Karpas-422 (cell line): Measurements from ENCODE around the gene RPL13. TPM values are rescaled to one million over a fixed set of nuclear protein-coding genes. Genes with fewer than 3 reads are reported as not detected.

Experiments
- DNase-seq: peaks from one replicate; pipeline ENCODE4 v3.0.0-alpha.2; 2015
- H2AFZ ChIP-seq: fragments of 200-600 bp; sonication (generic); 2 replicates; pipeline ENCODE4 v1.6.1; 2014; ENCODE audit warnings: antibody characterized with exemption, low read length, mixed read lengths
- H3K27ac ChIP-seq: fragments of 200-600 bp; sonication (generic); 2 replicates; pipeline ENCODE4 v1.5.1; 2014; ENCODE audit warnings: mild to moderate bottlenecking, low read length, moderate library complexity
- H3K27me3 ChIP-seq: fragments of 200-600 bp; sonication (generic); 2 replicates; pipeline ENCODE4 v1.6.1; 2014; ENCODE audit warnings: low read length, mixed read lengths
- H3K36me3 ChIP-seq: fragments of 200-600 bp; sonication (generic); 2 replicates; pipeline ENCODE4 v1.6.1; 2014; ENCODE audit warnings: low read length, mixed read lengths; ENCODE audit not compliant: insufficient read depth
- H3K4me1 ChIP-seq: fragments of 200-600 bp; sonication (generic); 2 replicates; pipeline ENCODE4 v1.6.1; 2014; ENCODE audit warnings: mild to moderate bottlenecking, low read length, mixed read lengths
- H3K4me2 ChIP-seq: fragments of 200-600 bp; sonication (generic); 2 replicates; pipeline ENCODE4 v1.6.1; 2014; ENCODE audit warnings: low read length, low read depth, mild to moderate bottlenecking; ENCODE audit not compliant: poor library complexity, severe bottlenecking
- H3K4me3 ChIP-seq: fragments of 200-600 bp; sonication (generic); 2 replicates; pipeline ENCODE4 v1.5.1; 2014; ENCODE audit warnings: mild to moderate bottlenecking, antibody characterized with exemption, low read length, mixed read lengths
- H3K79me2 ChIP-seq: fragments of 200-600 bp; sonication (generic); 2 replicates; pipeline ENCODE4 v1.6.1; 2014; ENCODE audit warnings: mild to moderate bottlenecking, low read length, mixed read lengths
- H3K9ac ChIP-seq: fragments of 200-600 bp; sonication (generic); 2 replicates; pipeline ENCODE4 v1.6.0; 2014; ENCODE audit warnings: low read length
- H3K9me2 ChIP-seq: fragments of 200-600 bp; sonication (generic), shearing (Covaris generic); replicated peaks from 2 replicates; pipeline ENCODE4 v1.6.0; 2014; ENCODE audit warnings: mild to moderate bottlenecking, low read length, moderate library complexity; ENCODE audit not compliant: insufficient read depth
- H3K9me3 ChIP-seq: fragments of 300-700, 200-600 bp; sonication (generic); 2 replicates; pipeline ENCODE4 v1.6.1; 2014; ENCODE audit warnings: low read length, mixed read lengths
- H4K20me1 ChIP-seq: fragments of 200-600 bp; sonication (generic); 2 replicates; pipeline ENCODE4 v1.6.1; 2014; ENCODE audit warnings: mild to moderate bottlenecking, antibody characterized with exemption, low read length, low read depth; ENCODE audit not compliant: insufficient read depth
- total RNA-seq: library from RNA; depleted of rRNA; stranded (reverse); fragments of >200 nt; shearing (Covaris generic); gene quantifications from 2 replicates; pipeline ENCODE4 v1.2.3, GENCODE V29; 2014; ENCODE audit warnings: low replicate concordance

The RPL13 gene
- total RNA-seq, 1 experiment from 2014 or later = 6,565 TPM

DNA sequence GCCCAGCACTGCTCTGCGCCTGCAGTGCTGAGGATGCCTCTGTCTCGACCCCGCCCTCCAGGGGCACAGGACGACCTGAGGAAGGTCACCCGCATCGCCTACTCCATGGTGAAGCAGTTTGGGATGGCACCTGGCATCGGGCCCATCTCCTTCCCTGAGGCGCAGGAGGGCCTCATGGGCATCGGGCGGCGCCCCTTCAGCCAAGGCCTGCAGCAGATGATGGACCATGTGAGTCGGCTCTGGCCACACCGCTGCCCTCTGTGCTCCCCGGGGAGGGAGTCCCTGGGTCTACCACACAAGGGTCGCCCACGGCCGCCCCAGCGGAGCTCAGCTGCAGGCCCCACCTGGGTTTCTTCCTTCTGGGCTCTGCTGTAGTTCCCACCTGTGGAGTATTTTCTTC lies 6.7 kb upstream of the RPL13 start:
- Histone ChIP-seq H4K20me1 (no peaks in the 10 kb centered on the region), H3K9ac (no peak overlapping the region), H3K9me3 (no peaks in the 10 kb centered on the region), H3K4me3 (no peak overlapping the region), H3K4me1 (no peaks in the 10 kb centered on the region), H3K4me2 (no peak overlapping the region), H3K27ac (no peak overlapping the region), H3K36me3 (no peaks in the 10 kb centered on the region), H3K79me2 (no peaks in the 10 kb centered on the region), H3K27me3 (no peaks in the 10 kb centered on the region), H2AFZ (no peak overlapping the region), H3K9me2 (no peaks in the 10 kb centered on the region)
- no peak for DNase-seq

DNA sequence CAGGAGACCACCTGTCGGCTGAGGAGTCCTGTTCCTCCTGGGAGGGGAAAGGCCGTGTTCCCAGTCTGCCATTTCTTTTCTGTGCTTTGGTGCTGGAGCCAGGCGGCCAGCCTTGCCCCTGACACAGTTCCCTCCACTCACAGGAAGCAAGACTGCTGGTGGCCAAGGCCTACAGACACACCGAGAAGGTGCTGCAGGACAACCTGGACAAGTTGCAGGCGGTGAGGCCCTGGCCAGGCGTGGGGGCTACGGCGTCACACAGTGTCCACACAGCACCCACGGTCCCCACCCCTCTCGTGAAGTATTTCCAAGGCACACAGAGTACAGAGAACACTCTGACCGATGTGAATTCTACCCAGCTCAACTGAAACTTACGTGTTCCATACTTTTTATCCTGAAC lies 6.1 kb upstream of the RPL13 start:
- Histone ChIP-seq H3K9ac (no peak overlapping the region), H3K4me3 (no peak overlapping the region)

DNA sequence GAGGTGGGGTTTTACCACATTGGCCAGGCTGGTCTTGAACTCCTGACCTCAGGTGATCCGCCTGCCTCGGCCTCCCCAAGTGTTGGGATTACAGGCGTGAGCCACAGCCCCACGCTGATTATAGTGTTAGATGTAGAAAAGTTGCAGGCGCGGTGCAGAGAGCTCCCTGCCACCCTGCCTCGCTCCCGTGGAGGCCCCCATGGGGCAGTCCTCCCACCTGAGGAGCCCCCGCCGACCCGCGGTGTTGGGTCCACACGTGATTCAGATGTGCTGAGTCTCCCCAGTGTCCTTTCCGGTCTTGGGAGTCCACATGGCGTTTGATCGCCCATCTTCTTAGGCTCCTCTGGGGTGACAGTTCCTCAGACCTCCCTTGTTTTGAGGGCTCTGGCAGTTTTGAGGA lies 5.2 kb upstream of the RPL13 start:
- H4K20me1 ChIP-seq = no peaks in the 10 kb centered on the region
- H3K9ac ChIP-seq = no peak overlapping the region
- no peaks in the 10 kb centered on the region for H3K9me3 ChIP-seq
- H3K27me3 ChIP-seq = no peaks in the 10 kb centered on the region
- no peak for DNase-seq
- no peaks in the 10 kb centered on the region for H3K79me2 ChIP-seq
- H3K36me3 ChIP-seq = no peaks in the 10 kb centered on the region
- no peaks in the 10 kb centered on the region for H3K9me2 ChIP-seq
- no peak overlapping the region for H2AFZ ChIP-seq
- H3K27ac ChIP-seq = no peak overlapping the region
- no peak overlapping the region for H3K4me3 ChIP-seq
- H3K4me2 ChIP-seq = no peak overlapping the region
- H3K4me1 ChIP-seq = peaks cover 7% of the 10 kb centered on the region

More for the DNA sequence above, 6.1 kb upstream of the RPL13 start:
- Histone ChIP-seq H2AFZ (no peak overlapping the region), H3K36me3 (no peaks in the 10 kb centered on the region), H3K27me3 (no peaks in the 10 kb centered on the region), H3K4me1 (peaks cover 2% of the 10 kb centered on the region), H4K20me1 (no peaks in the 10 kb centered on the region), H3K4me2 (no peak overlapping the region), H3K9me3 (no peaks in the 10 kb centered on the region), H3K79me2 (no peaks in the 10 kb centered on the region), H3K27ac (no peak overlapping the region), H3K9me2 (no peaks in the 10 kb centered on the region)
- DNase-seq = no peak

DNA sequence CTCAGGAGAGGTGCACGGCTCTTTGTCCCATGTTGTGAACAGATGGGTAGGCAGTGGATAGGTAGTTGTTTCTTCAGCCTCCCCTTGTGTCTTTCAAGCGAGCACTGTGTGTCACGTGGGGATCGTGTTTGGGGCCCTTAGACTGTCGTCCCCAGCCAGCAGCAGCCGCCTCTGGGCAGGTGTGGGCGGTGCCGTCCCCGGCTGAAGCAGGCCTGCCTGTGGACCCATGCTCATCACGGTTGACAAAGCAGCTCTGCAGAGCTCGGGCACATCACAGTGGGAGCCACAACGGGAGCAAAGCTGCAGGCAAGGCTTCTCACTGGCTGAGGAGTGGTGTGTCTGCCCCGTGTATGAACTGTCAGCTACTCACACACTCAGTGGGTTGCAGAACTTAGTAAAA lies 4.7 kb upstream of the RPL13 start:
- no peak overlapping the region for H2AFZ ChIP-seq
- H3K4me1 ChIP-seq = peaks cover 7% of the 10 kb centered on the region
- DNase-seq = no peak
- H3K9ac ChIP-seq = no peak overlapping the region
- no peak overlapping the region for H3K27ac ChIP-seq
- H4K20me1 ChIP-seq = no peaks in the 10 kb centered on the region
- no peaks in the 10 kb centered on the region for H3K9me2 ChIP-seq
- no peaks in the 10 kb centered on the region for H3K36me3 ChIP-seq
- no peaks in the 10 kb centered on the region for H3K27me3 ChIP-seq
- no peak overlapping the region for H3K4me3 ChIP-seq
- H3K79me2 ChIP-seq = peaks cover 2% of the 10 kb centered on the region; the same call in 1 of the 2 replicates
- H3K4me2 ChIP-seq = no peak overlapping the region
- H3K9me3 ChIP-seq = no peaks in the 10 kb centered on the region

DNA sequence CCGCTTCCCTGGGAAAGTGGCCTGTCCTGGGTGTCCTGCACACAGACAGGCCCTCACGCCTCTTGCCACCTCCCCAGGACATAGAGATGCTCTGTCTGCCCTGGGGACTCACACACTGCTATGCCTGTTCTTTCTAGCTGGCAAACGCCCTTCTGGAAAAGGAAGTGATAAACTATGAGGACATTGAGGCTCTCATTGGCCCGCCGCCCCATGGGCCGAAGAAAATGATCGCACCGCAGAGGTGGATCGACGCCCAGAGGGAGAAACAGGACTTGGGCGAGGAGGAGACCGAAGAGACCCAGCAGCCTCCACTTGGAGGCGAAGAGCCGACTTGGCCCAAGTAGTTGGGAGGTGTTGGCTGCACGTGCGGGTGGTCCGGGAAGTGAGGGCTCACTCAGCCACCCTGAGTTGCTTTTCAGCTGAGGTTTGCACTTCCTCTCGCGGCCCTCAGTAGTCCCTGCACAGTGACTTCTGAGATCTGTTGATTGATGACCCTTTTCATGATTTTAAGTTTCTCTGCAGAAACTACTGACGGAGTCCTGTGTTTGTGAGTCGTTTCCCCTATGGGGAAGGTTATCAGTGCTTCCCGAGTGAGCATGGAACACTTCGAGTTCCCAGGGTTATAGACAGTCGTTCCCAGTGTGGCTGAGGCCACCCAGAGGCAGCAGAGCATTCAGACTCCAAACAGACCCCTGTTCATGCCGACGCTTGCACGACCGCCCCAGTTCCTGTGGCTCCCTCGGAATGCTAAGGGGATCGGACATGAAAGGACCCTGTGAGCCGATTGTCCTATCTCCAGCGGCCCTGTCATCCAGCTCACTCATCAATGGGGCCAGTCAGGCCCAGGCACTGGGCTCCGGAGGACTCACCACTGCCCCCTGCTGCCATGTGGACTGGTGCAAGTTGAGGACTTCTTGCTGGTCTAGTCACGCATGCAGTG lies 3.5 kb upstream of the RPL13 start:
- Histone ChIP-seq H3K27ac (no peak overlapping the region), H2AFZ (no peak overlapping the region), H3K9me2 (no peaks in the 10 kb centered on the region), H4K20me1 (peaks cover 10% of the 10 kb centered on the region), H3K79me2 (peaks cover 15% of the 10 kb centered on the region), H3K4me1 (peaks cover 13% of the 10 kb centered on the region), H3K9me3 (no peaks in the 10 kb centered on the region), H3K36me3 (peaks cover 12% of the 10 kb centered on the region), H3K9ac (no peak overlapping the region), H3K27me3 (no peaks in the 10 kb centered on the region), H3K4me3 (no peak overlapping the region), H3K4me2 (no peak overlapping the region)
- DNase-seq = peak; percentile 90

DNA sequence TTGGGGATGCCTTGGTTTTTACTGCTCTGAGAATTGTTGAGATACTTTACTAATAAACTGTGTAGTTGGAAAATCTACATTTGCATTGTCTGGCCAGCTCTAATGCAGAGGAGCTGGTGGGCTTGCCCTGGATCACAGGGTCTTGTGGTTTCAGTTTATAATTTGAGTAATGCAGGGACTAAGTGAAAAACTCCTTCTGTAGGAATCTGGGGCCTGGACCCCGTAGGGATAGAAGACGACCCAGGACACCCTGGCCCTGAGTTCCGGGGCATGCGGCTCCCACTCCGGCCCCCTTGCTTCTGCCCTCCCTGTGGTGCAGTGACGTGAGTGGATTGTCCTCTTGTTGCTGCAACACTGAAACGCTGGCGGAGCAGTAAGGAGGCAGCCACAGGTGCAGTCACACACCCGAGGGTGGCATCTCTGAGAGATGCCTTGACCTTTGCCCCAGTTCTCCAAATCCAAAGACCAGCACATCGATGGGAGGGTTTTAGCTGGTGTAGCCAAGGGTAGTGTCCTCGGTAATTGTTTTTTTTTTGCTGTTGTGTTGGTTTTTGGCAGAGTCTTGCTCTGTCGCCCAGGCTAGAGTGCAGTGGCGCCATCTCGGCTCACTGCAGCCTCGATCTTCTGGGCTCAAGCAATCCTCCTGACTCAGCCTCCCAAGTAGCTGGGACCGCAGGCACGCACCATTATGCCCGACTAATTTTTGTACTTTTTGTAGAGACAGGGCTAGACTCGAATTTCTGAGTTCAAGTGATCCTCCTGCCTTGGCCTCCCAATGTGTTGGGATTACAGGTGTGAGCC lies 2.6 kb upstream of the RPL13 start:
- peaks cover 22% of the 10 kb centered on the region for H3K4me1 ChIP-seq
- no peaks in the 10 kb centered on the region for H3K9me3 ChIP-seq
- H3K27me3 ChIP-seq = no peaks in the 10 kb centered on the region
- peaks cover 19% of the 10 kb centered on the region for H4K20me1 ChIP-seq
- peaks cover 17% of the 10 kb centered on the region for H3K79me2 ChIP-seq
- H2AFZ ChIP-seq = no peak overlapping the region
- peaks cover 21% of the 10 kb centered on the region for H3K36me3 ChIP-seq
- H3K4me2 ChIP-seq = no peak overlapping the region
- H3K4me3 ChIP-seq = no peak overlapping the region
- no peak overlapping the region for H3K9ac ChIP-seq
- DNase-seq = no peak
- H3K27ac ChIP-seq = no peak overlapping the region
- no peaks in the 10 kb centered on the region for H3K9me2 ChIP-seq

DNA sequence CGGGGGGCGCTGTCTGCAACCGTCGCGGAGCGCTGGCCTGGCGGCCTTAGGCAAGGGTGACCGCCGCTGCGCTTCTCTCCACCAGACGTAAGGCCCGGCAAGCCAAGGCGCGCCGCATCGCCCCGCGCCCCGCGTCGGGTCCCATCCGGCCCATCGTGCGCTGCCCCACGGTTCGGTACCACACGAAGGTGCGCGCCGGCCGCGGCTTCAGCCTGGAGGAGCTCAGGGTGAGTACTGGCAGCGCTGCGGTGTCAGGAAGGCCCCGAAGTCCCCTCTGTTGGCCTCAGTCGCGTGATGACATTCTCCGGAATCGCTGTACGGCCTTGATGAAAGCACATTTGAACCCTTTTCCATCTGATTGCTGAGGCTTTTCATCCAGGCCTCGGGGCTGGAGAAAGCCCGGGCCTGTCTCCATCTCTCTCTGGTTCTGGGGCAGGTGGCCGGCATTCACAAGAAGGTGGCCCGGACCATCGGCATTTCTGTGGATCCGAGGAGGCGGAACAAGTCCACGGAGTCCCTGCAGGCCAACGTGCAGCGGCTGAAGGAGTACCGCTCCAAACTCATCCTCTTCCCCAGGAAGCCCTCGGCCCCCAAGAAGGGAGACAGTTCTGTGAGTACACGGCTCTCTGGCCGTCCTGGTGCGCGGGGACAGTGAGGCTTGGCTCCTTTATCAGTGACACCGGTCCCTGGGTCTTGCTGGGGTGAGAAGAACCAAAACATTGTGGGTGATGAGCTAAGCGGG lies 831 bp downstream of the RPL13 start:
- Histone ChIP-seq H3K9ac (peak overlapping the region; percentile 97), H4K20me1 (peaks cover 37% of the 10 kb centered on the region), H3K4me2 (peak overlapping the region; percentile 97), H3K79me2 (peaks cover 17% of the 10 kb centered on the region), H3K36me3 (peaks cover 35% of the 10 kb centered on the region), H3K27me3 (no peaks in the 10 kb centered on the region), H3K27ac (peak overlapping the region; percentile 86), H2AFZ (no peak overlapping the region), H3K4me3 (peak overlapping the region; percentile 92), H3K4me1 (peaks cover 52% of the 10 kb centered on the region), H3K9me3 (no peaks in the 10 kb centered on the region), H3K9me2 (no peaks in the 10 kb centered on the region)
- DNase-seq = peak; percentile 60
